Umbilical cord (tissue), 2 donors: Measurements from ENCODE around the gene ZYX. TPM values are rescaled to one million over a fixed set of nuclear protein-coding genes. Genes with fewer than 3 reads are reported as not detected.

ENCODE experiments used
- DNase-seq: peaks from one replicate; pipeline ENCODE4 v3.0.0-alpha.2; 2015; ENCODE audit warnings: low spot score
- total RNA-seq: library from RNA; depleted of rRNA; stranded (reverse); fragments of >200 nt; gene quantifications from one replicate; pipeline ENCODE4 v1.2.3, GENCODE V29; 2014; ENCODE audit warnings: low replicate concordance; ENCODE audit not compliant: insufficient read depth

Gene ZYX, protein sequence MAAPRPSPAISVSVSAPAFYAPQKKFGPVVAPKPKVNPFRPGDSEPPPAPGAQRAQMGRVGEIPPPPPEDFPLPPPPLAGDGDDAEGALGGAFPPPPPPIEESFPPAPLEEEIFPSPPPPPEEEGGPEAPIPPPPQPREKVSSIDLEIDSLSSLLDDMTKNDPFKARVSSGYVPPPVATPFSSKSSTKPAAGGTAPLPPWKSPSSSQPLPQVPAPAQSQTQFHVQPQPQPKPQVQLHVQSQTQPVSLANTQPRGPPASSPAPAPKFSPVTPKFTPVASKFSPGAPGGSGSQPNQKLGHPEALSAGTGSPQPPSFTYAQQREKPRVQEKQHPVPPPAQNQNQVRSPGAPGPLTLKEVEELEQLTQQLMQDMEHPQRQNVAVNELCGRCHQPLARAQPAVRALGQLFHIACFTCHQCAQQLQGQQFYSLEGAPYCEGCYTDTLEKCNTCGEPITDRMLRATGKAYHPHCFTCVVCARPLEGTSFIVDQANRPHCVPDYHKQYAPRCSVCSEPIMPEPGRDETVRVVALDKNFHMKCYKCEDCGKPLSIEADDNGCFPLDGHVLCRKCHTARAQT
- total RNA-seq, result 42.1 TPM

DNA sequence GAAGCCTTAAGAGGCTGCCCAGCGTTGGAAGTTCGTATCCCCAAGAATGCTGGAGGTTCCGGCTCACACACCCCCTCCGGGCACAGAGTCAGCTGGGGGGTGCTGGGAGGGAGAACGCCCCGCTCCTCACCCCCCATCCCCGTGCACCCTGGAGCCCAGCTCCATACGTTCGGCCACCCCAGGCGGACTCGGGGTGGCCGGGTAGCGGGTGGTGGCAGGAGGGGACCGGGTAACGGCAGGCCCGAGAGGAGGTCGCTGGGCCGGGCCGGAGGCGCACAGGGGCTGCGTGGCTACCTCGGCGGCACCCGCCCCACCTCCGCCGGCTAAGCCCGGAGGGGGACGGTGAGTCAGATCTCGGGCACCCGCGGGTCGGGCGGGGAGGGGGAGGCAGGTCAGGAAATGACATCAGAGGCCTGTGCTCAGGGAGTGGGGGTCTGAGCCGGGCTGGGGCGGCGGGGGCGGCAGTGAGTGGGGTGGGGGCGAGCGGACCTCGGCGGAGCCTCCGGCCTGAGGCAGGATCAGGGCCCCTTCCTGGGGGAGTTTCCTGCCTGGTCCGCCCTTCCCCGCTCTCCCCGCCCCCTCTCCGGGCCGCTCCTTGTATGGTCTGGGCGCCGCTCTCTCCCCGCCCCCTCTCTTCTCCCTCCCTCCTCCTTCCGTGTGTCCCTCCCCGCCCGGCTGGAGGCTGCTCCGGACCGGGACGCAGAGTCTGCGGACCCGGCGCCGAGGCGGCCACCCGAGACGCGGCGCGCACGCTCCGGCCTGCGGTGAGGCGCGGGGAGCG, at the start of gene ZYX:
Gene ZYX, plus strand, starts transcription at position 700 of the 781 bp plus-strand sequence. CDS start 227 bp downstream, outside the sequence.
- peak; percentile 98 for DNase-seq

DNA sequence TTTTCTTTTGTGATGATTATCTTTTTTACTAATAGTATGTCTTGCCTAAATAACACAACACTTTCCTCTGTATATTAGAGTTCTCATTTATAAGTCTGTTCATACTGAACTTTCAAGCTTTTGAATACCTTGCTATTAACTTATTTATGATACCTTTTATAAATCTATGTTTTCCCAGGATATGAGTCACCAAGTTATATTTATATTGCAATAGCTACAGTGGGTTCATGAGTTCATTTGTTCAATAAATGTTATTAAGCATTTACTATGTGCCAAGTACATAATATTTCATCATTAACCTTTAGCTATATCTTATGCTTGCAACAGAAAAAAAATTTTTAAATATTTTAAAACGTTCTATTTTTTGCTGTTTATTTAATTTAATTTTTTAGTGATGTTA, 46.9 kb upstream of the ZYX start:
- DNase-seq, result no peak

DNA sequence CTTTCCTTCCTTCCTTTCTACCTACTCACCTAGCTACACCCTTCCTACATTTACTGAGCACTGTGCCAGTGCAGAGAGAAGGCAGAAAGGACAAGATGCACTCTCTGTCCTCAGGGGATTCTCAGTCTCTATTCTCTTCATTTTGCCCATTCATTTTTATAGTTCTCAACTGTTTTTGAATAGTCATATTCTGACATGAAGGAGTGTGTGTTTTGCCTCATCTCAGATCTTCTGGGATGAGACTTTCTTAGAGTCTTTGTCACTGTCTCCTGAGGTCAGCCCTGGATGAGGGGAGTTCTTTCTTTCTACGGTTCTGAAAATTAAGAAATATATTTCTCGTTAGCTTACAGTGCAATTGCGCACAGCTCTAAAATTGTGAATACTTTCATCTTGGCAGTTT, 43.9 kb upstream of the ZYX start:
- DNase-seq, result no peak

DNA sequence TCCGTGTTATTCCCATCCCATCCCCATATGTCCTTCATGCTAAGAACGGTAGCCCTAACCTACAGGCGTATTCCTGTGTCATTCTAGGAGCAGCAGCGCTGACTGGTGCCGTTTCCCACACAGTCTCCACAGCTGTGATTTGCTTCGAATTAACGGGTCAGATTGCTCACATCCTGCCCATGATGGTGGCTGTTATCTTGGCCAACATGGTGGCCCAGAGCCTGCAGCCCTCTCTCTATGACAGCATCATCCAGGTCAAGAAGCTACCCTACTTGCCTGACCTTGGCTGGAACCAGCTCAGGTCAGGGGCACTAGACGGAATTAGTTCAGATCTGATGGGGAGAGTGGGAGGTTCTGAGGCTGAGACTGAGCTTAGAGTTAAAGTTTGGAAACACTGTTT, 39.3 kb upstream of the ZYX start:
- no peak for DNase-seq

DNA sequence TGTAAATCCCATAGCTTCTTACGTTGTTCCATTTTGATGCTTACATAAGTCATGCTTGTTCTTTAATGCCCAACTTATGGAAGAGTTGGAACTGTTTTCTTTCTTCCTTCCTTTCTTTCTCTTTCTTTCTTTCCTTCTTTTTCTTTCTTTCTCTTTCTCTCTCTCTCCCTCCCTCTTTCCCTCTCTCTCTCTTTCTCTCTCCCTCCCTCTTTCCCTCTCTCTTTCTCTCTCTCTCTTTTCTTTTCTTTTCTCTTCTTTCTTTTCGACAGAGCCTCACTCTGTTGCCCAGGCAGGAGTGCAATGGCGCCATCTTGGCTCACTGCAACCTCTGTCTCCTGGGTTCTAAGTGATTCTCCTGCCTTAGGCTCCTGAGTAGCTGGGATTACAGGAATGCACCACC, 37.5 kb upstream of the ZYX start:
- DNase-seq, result no peak

DNA sequence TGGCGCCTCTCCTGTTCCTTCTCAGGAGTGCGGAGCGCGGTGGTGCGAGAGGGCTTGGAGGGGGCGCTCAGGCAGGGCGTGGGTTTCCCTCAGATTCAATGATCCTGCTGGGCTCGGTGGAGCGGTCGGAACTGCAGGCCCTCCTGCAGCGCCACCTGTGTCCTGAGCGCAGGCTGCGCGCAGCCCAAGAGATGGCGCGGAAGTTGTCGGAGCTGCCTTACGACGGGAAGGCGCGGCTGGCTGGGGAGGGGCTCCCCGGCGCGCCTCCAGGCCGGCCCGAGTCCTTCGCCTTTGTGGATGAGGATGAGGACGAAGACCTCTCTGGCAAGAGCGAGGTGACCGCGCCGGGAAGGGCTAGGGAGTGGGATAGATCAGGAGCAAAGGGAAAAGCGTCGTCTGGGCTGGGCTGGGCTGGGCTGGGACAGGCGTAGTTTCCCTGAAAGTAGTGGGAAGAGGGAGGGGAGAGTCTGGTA, 35.7 kb upstream of the ZYX start:
- peak; percentile 30 for DNase-seq

DNA sequence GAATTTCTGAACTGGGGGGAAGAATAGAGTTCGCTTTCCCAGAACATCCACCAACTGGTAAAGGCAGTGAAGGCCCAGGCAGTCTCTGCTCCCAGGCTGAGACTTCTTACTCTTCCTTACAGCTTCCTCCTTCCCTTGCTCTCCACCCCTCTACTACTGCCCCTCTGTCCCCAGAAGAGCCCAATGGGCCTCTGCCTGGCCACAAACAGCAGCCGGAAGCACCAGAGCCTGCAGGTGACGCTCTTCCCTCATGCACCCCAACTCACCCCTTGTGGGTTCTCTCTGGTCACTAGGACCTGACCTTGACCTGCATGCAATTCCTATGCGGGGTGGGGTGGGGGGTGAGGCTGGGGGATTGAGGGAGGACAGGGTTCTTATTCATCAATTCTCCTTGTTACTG, 35.1 kb upstream of the ZYX start:
- DNase-seq, result no peak

DNA sequence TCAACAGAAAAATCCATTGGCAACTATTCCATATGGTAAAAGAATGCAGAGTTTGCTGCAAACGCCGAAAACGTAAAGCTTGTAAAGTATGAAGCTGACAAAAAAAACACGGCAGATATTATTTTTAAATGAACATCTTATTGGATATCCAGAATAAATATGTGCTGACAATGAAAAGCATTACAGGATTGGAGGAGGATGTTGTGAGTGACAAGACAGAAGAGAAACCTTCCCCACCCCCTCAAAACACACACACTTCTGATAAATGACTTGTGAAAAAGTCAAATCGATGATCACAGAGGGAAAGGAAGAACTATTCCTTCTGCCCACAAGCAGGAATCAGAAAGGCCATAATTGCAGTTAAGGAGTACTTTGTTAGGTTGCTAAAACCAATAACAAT, 33.2 kb upstream of the ZYX start:
- DNase-seq, result no peak

DNA sequence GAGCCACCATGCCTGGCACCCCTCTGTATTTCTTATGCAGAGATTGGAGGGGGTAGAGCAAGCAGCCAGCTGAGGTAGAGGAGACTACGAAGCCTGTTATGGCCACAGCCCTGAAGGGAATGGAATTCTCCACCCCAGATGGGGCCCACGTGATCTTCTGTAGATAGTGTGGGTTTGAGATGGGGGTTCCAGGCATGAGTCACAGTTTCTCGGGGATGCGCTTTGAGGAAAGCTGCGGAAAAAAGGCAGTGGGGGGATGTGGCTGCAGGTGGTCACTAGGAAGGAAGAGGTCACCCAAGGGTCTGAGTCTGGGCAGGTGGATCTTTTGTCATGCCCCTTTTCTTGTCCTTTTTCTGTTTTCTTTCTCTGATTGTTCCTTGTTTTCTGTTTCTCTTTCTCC, 30.1 kb upstream of the ZYX start:
- no peak for DNase-seq

DNA sequence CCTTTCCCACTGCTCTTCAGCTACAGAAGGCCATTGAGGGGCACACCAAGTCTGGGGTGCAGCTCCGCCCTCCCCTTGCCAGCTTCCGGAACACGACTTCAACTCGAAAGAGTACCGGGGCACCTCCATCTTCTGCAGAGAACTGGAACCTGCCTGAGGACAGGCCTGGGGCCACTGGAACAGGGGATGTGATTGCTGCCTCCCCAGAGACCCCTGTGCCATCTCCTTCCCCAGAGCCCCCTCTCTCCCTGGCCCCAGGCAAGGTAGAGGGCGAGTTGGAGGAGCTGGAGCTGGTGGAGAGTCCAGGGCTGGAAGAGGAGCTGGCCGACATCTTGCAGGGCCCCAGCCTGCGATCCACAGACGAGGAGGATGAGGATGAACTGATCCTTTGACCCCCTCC, 29.6 kb upstream of the ZYX start:
- DNase-seq, result no peak

DNA sequence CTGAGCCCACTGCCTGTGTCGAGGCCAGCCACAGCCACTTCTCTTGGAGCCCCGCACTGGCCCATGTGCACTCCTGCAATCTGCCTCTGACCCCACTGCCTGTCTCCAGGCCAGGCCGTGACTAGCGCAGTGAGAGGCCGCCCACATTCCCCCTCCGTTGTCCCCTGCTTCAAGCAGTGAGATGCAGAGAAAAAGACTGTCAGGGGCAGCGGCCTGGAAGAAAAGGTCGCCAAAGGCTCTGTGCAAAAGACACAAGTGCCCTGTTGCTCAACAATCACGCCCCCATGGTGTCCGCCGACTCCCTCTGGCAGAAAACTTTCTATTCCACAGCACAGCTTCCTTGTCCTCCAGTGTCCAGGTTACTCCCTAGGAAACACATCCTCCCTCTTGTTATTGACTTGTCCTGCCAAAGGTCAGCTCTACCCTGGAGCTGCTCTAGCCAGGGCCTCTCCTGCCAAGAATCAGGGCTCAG, 28.6 kb upstream of the ZYX start:
- no peak for DNase-seq

DNA sequence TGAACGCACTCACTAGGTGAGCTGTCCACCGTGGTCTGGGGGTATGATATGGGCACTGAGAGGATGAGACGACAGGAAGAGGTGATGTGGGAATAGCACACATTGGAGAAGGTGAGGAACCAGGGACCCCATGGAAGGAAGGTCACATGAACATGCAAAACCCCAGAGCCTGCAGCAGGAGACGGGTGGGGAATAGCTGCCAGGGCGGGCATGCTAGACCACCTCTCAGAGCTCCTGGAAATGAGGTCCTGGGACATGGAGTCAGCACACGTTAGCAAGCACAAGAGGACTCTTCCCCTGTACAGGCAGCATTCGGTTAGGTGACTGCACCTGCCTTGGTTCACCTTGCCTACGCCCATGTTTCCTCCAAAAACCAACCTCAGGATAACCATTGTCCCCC, 26.8 kb upstream of the ZYX start:
- no peak for DNase-seq

DNA sequence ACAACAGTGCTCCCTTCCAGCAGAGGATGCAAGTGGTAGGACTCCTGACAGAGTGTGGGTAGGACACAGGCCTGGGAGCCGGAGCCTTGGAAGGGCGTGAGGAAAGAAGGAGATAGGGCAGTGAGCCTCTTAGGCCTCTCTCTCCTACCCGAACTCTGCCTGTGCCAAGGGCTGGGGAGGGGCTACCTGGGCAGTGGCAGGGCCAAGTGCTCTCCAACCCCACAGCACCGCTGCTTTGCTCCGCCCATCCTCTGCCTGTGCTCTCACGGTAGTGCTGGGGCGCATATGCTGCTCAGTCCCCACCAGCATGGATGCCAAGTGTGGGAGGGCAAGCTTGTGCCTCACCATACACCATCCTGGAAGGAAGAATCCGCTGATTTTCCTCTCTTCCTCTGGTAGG, 26.2 kb upstream of the ZYX start:
- DNase-seq, result no peak

DNA sequence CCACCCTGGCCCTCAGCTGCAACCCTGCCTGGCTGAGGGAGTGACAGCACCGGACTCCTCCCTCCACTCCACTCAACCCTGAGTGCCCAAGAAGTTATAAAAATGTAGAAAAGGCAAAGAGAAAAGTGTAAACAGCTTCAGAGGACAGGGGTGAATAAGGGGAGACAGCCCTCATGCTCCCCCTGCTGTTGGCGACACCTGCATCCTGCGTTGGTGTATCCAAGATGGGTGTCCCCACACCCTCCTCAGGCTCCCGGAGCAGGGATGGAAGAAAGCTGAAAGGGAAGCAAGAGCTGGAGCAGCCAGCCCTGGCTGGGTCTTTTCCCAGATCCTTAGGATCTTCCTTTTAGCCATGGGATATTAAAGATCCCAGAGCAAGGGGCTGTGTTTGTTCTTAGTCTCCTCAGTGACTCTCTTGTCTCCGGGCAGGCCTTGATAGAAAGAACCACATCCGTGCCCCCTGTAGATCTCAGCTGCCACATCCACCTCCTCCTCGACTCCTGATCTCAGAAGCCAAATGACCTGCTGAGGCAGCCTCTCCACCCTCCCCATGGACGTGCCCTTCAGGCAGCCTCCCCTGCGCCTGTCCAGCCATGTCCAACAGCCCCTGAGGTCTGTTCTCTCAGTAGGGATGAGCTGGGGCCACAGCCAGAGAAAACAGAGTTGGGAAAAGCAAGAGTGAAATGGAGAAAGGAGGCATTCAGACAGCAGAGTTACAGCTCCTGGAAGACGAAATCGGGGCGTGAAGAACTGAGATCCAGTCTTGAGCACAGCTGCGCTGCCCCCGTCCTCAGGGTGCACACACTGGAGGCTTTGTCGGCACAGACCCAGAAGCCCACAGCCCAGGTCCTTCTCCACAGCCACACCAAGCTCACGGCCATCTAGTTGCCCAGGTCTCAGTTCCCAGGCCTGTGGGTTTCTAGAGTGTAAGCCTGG, 25.4 kb upstream of the ZYX start:
- DNase-seq, result no peak

DNA sequence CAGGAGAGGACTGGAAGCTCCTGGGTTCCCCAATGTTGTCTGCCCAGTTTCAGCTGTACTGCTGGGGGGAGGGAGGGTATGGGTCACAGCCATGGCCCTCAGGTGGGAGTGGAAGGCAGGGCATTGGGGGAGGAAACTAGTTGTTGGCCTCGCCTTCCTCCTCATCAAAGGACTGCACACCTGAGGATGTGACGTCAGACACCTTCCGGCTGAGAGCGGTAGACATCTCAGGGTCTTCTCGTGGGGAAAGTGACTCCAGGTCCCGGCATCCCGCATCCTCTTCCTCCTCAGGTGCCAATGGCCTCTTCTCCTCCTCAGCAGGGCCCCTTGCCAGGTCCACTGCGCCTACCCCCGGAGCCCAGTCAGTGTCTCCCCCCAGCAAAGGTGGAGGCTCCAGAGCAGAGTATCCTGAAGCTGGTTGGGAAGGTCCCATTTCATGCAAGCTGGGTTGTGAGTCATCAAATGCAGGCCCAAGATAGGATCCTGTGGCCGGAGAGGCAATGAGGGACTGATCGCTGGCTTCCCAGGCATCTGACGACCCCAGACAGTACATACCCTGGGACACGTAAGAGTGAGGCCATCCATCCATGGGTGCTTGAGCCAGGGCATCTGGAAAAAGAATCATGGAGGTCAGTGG, 24.6 kb upstream of the ZYX start:
- no peak for DNase-seq

DNA sequence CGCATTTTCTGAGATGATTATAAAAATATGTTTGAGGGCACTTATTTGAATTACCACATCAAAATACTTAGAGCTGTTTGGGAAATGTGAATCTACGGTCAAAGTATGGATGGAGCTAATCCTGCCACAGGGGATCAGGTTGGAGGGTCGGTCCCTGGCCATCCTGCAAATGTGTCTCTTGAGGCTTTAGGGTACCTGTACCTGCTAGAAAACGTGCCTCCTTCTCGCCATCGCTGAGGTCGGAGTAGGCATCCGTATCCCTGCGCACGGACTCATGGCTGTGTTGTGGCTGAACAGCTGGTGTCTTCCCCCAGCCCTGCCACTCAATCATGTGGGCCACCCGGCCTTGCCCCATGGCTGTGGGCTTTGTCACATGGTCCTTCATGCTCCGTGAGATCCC, 22.5 kb upstream of the ZYX start:
- DNase-seq, result no peak

DNA sequence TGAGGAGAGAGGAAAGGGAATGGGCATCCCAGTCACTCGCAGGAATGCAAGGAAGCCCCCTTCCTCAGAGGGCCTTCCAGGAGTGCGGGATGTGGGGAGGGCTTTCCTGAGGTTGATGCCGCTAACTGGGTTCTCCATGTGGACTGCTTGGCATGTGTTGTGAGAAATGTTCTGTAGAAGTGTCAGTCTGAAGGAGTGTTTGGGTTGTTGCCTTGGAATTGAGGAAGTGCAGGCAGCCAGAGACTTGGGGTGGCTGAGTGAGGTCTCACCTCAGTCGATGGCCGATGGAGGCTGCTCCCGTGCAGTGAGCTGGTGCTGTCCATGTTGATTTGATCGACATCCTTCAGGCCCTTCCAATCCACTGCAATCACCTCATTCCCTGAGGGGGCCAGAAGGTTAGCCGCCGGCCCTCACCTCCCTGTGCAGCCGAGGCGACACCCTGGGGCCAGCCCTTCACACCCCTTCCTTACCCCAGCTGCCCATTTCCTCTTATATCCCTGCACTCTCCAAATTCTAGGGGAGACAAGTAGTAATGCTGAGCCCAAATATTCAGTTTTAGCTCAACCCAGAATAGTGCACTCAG, 21.3 kb upstream of the ZYX start:
- no peak for DNase-seq

DNA sequence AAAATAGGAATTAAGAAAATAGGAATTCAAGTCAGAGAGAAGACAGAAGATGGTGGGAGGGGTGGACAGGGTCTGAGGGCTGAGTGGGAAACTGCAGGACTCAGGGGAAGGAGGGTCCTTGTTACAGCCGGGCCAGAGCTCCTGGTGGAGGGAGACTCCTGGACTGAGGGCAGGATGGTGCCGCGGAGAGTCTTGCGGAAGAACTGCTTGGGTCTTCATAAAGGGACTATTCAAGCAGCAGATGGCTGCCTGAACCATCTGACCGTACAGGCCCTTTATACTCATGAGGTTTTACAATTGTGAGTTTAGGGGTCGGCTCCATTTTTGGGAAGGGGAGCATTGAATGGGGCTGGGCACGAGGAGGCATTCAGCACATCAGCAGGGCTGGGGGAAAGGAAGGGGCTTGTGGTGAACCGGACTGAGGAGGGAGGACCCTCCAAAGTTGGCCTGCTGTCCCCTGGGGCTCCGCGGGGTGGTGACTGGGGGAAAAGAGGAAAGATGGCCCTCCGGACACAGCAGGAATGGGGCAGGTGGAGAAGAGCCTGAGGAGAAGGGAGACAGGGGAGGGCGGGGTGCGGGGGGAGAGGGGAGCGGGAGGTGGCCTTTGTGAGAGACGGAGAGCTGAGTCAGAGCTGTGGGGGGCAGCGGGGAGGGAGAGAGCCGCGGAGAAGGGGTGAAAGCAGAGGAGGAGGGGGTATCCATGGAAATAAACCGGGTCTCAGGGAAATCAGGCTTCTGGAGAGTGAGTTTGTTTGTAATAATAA, 20.2 kb upstream of the ZYX start:
- DNase-seq, result no peak

DNA sequence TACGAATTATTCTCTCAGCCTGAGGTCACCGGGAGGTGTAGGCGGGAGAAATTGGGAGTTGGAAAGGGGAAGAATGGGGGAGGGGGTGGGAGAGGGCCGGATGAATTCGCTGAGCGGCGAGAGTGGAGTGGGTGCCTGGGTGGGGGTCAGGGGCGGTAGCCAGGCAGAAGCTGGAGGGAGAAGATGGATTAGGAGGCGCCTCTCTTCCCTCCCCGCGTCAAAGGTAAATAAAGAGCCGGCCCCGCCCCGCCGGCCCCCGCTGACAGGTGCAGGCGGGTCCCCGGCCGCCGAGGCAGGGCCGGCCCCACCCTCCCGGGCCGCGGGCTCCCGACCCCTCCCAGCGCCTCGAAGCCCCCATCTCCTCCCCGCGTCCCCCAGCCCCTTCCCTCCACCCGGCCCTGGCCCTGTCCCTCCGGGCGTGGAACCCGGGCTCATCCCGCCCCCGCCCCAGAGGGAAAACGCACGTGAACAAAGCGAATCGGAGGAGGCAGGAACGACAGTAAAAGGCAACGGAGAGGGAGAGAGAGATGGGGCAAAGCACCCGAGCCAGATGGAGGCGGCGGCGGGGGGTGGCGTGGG, 19.5 kb upstream of the ZYX start:
- no peak for DNase-seq
